H1 (cell line): ENCODE measurements around the gene FBXW5. TPM values are rescaled to one million over a fixed set of nuclear protein-coding genes. Genes with fewer than 3 reads are reported as not detected.

Experiments used
- CTBP2 ChIP-seq: IDR thresholded peaks from 2 replicates; pipeline ENCODE4 v1.7.0; 2011; ENCODE audit warnings: borderline replicate concordance, mild to moderate bottlenecking, moderate library complexity, mixed read lengths, low read length; ENCODE audit not compliant: insufficient read depth, insufficient read length
- polyA plus RNA-seq, 7 experiments: library from polyadenylated mRNA; depleted of rRNA in 3 of 7; stranded (reverse) in 5 of 7; unstranded in 2 of 7; fragments of >200 nt in 5 of 7; fragments of 200-250 nt in 2 of 7; gene quantifications; 1 replicate in 5 of 7; 2 replicates in 1 of 7; 4 replicates in 1 of 7; pipeline versions ENCODE4 v1.2.1 to v1.2.3, GENCODE V29; 2011 to 2013; ENCODE audit warnings: missing spikeins in 2 of 7, mixed read lengths in 2 of 7
- total RNA-seq: library from RNA; stranded (reverse); fragmentation: NEBNext Ultra II Directional; extraction: Animal tissue kit (Norgen Biotek cat#: 25700); gene quantifications from 2 replicates; pipeline ENCODE4 v1.2.1, GENCODE V29; 2021

The FBXW5 gene
- total and polyA plus RNA-seq, 2 of the 8 experiments (the other 6 are each of a cell fraction or from before 2014, with no cell fraction given) = 49.0 to 71.0 TPM

GRCh38 chr9:136985853-136986252, 41.3 kb upstream of the FBXW5 start (continued):
- TF ChIP-seq CTBP2 = no peak
- TF ChIP-seq, all 59 proteins: peak for 0
